DND-41 (cell line): ENCODE data around the gene SPTBN5.

ENCODE experiments used
- ATAC-seq: fragments of 200-7000 bp; cut with Tn5 transposase; 3 replicates; pipeline ENCODE4 v1.9.1; 2021; ENCODE audit warnings: low read depth; ENCODE audit not compliant: insufficient read depth
- DNase-seq: peaks from one replicate; pipeline ENCODE4 v3.0.0-alpha.2; 2020
- H2AFZ ChIP-seq: 2 replicates; pipeline ENCODE4 v1.6.0; 2012; ENCODE audit warnings: low read depth, low read length
- H3K27ac ChIP-seq: 2 replicates; pipeline ENCODE4 v1.5.1; 2012; ENCODE audit warnings: low read length, inconsistent platforms
- H3K27me3 ChIP-seq: fragments of 200-600 bp; sonication (generic); 2 replicates; pipeline ENCODE4 v1.6.0; 2012; ENCODE audit warnings: low read length, mild to moderate bottlenecking, inconsistent platforms; ENCODE audit not compliant: insufficient read depth, poor library complexity
- H3K36me3 ChIP-seq: 2 replicates; pipeline ENCODE4 v1.5.1; 2012; ENCODE audit warnings: low read length, inconsistent platforms; ENCODE audit not compliant: insufficient read depth
- H3K4me1 ChIP-seq: 2 replicates; pipeline ENCODE4 v1.5.1; 2012; ENCODE audit warnings: mild to moderate bottlenecking, low read length; ENCODE audit not compliant: insufficient read depth
- H3K4me2 ChIP-seq: 2 replicates; pipeline ENCODE4 v1.6.0; 2012; ENCODE audit warnings: mild to moderate bottlenecking, moderate library complexity, low read length, inconsistent platforms; ENCODE audit not compliant: insufficient read depth
- H3K4me3 ChIP-seq, 2 experiments: fragments of 200-600 bp in 1 of 2; shearing (Covaris generic) in 1 of 2; 2 replicates each; pipeline ENCODE4 v1.5.1; 2012 to 2016; ENCODE audit warnings: inconsistent platforms in 2 of 2, low read length in 2 of 2, mild to moderate bottlenecking in 2 of 2, low read depth in 1 of 2, moderate library complexity in 1 of 2
- H3K79me2 ChIP-seq: 2 replicates; pipeline ENCODE4 v1.6.0; 2012; ENCODE audit warnings: low read length, inconsistent platforms; ENCODE audit not compliant: insufficient read depth
- H3K9ac ChIP-seq: 2 replicates; pipeline ENCODE4 v1.6.0; 2012; ENCODE audit warnings: low read depth, mild to moderate bottlenecking, inconsistent platforms, low read length, moderate library complexity
- H3K9me3 ChIP-seq: 2 replicates; pipeline ENCODE4 v1.5.1; 2012; ENCODE audit warnings: low read length, moderate library complexity, mild to moderate bottlenecking, inconsistent platforms; ENCODE audit not compliant: insufficient read depth, severe bottlenecking
- H4K20me1 ChIP-seq: 2 replicates; pipeline ENCODE4 v1.6.0; 2012; ENCODE audit warnings: low read length; ENCODE audit not compliant: insufficient read depth
- EZH2 ChIP-seq: IDR thresholded peaks from 3 replicates; pipeline ENCODE4 v1.6.1; 2012; ENCODE audit warnings: borderline replicate concordance, low read depth, mild to moderate bottlenecking, moderate library complexity, low read length, inconsistent platforms; ENCODE audit not compliant: severe bottlenecking
- TF ChIP-seq, protein P1 (sequence below): IDR thresholded peaks from 2 replicates; pipeline ENCODE4 v1.5.1; 2012; ENCODE audit warnings: borderline replicate concordance, low read length, moderate library complexity, mild to moderate bottlenecking; ENCODE audit not compliant: poor library complexity, severe bottlenecking; ENCODE audit errors: extremely low read depth

The SPTBN5 gene

GRCh38 chr15:41849861-41850260 is 44.0 kb downstream of the SPTBN5 start:
- H3K4me1 ChIP-seq = no peaks in the 10 kb centered on the region
- TF ChIP-seq, protein P1, sequence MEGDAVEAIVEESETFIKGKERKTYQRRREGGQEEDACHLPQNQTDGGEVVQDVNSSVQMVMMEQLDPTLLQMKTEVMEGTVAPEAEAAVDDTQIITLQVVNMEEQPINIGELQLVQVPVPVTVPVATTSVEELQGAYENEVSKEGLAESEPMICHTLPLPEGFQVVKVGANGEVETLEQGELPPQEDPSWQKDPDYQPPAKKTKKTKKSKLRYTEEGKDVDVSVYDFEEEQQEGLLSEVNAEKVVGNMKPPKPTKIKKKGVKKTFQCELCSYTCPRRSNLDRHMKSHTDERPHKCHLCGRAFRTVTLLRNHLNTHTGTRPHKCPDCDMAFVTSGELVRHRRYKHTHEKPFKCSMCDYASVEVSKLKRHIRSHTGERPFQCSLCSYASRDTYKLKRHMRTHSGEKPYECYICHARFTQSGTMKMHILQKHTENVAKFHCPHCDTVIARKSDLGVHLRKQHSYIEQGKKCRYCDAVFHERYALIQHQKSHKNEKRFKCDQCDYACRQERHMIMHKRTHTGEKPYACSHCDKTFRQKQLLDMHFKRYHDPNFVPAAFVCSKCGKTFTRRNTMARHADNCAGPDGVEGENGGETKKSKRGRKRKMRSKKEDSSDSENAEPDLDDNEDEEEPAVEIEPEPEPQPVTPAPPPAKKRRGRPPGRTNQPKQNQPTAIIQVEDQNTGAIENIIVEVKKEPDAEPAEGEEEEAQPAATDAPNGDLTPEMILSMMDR = no peak
- no peak for TF ChIP-seq EZH2
- H3K4me2 ChIP-seq = no peak overlapping the region
- ATAC-seq (no peak), DNase-seq (no peak)
- H3K9ac ChIP-seq = no peak overlapping the region
- H3K4me3 ChIP-seq = no peak overlapping the region
- no peaks in the 10 kb centered on the region for H3K79me2 ChIP-seq
- no peaks in the 10 kb centered on the region for H3K9me3 ChIP-seq
- H3K27ac ChIP-seq = no peak overlapping the region
- H2AFZ ChIP-seq = no peak overlapping the region
- peaks cover 5% of the 10 kb centered on the region; the same call in 1 of the 2 replicates for H3K36me3 ChIP-seq
- H4K20me1 ChIP-seq = no peaks in the 10 kb centered on the region
- no peaks in the 10 kb centered on the region for H3K27me3 ChIP-seq

- Histone ChIP-seq H2AFZ (no peak overlapping the region), H3K79me2 (no peaks in the 10 kb centered on the region), H3K9me3 (no peaks in the 10 kb centered on the region), H3K4me1 (no peaks in the 10 kb centered on the region), H3K27me3 (no peaks in the 10 kb centered on the region), H4K20me1 (no peaks in the 10 kb centered on the region), H3K27ac (no peak overlapping the region), H3K4me3 (no peak overlapping the region), H3K4me2 (no peak overlapping the region), H3K9ac (no peak overlapping the region), H3K36me3 (peaks cover 7% of the 10 kb centered on the region)
- ATAC-seq (no peak), DNase-seq (no peak)
- TF ChIP-seq EZH2 = no peak
- TF ChIP-seq, protein P1 = no peak
Observed at GRCh38 chr15:41849204-41849603, 44.6 kb downstream of the SPTBN5 start.

DNA sequence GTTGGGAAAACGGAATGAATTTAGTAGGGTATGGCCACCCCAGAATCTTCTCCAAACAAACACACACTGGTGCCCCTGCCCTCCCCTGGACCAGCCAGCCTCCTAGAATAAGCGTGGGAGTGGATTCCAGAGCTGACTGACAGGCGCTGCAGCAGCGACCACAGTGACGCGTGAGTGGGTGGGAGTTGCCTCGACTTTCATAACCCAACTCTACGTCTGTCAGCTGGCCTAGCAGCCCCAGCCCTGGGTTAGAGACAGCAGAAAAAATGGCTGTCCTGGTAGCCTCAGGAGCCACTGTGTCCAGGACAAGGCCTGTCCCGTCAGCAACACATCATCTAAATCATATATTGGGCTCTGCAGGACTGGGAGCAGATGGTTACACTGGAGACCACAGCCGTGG is 45.2 kb downstream of the SPTBN5 start:
- TF ChIP-seq, protein P1 = no peak
- no peak for TF ChIP-seq EZH2
- Histone ChIP-seq H4K20me1 (no peaks in the 10 kb centered on the region), H3K9me3 (no peaks in the 10 kb centered on the region), H3K27me3 (no peaks in the 10 kb centered on the region), H2AFZ (no peak overlapping the region), H3K9ac (no peak overlapping the region), H3K4me1 (no peaks in the 10 kb centered on the region), H3K4me2 (no peak overlapping the region), H3K36me3 (peaks cover 9% of the 10 kb centered on the region), H3K27ac (no peak overlapping the region), H3K4me3 (no peak overlapping the region), H3K79me2 (no peaks in the 10 kb centered on the region)
- no peak for ATAC-seq
- no peak for DNase-seq

DNA sequence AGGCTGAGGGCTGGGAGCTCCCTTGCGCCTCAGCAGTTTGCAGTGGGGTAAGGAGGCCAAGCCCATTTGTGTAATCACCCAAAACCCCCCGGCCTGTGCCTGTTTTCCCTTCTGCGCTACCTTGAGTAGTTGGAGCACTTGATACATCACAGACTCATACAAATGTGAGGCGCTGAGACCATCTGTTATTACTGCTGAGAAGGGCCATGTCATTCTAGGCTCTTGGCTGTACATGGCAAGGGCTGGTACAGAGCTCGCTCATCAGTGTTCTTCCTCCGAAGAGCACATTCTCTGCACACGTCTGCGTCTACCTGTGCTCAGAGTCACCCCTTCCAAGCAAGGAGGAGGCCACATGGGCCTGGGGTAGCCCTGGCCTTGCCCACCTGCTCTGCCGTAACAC is 45.9 kb downstream of the SPTBN5 start:
- Histone ChIP-seq H3K4me2 (no peak overlapping the region), H3K9me3 (no peaks in the 10 kb centered on the region), H3K4me3 (no peak overlapping the region), H3K9ac (no peak overlapping the region), H3K27me3 (no peaks in the 10 kb centered on the region), H3K36me3 (peaks cover 9% of the 10 kb centered on the region), H2AFZ (no peak overlapping the region), H3K79me2 (no peaks in the 10 kb centered on the region), H3K27ac (no peak overlapping the region), H4K20me1 (no peaks in the 10 kb centered on the region), H3K4me1 (no peaks in the 10 kb centered on the region)
- no peak for ATAC-seq
- no peak for TF ChIP-seq EZH2
- TF ChIP-seq, protein P1 = no peak
- no peak for DNase-seq
